Spleen (tissue), 11 donors: ENCODE results near the gene EXOC6B. TPM values are rescaled to one million over a fixed set of nuclear protein-coding genes. Genes with fewer than 3 reads are reported as not detected.

ENCODE experiments used
- DNase-seq: peaks from one replicate; pipeline ENCODE4 v3.0.0-alpha.2; 2020
- H3K27ac ChIP-seq, 8 donors: fragments of 200-600 bp; sonication (generic) in 7 of 8; 1 replicate in 4 of 8; 2 replicates in 4 of 8; pipeline versions ENCODE4 v1.5.0 to v1.8.0; 2016 to 2021; ENCODE audit warnings: inconsistent platforms in 4 of 8, mild to moderate bottlenecking in 4 of 8, moderate library complexity in 1 of 8
- H3K27me3 ChIP-seq, 7 donors: fragments of 200-600 bp; sonication (generic) in 6 of 7; replicated peaks in 1 of 7; 1 replicate in 4 of 7; 2 replicates in 3 of 7; pipeline versions ENCODE4 v1.5.0 to v1.8.0; 2016 to 2021; ENCODE audit warnings: inconsistent platforms in 3 of 7, mild to moderate bottlenecking in 1 of 7
- H3K36me3 ChIP-seq, 6 donors: fragments of 200-600 bp; sonication (generic) in 5 of 6; 1 replicate in 4 of 6; 2 replicates in 2 of 6; pipeline versions ENCODE4 v1.5.0 to v1.8.0; 2016 to 2021; ENCODE audit warnings: inconsistent platforms in 2 of 6
- H3K4me1 ChIP-seq, 6 donors: fragments of 200-600 bp; sonication (generic) in 5 of 6; 1 replicate in 3 of 6; 2 replicates in 3 of 6; pipeline versions ENCODE4 v1.5.0 to v1.8.0; 2016 to 2021; ENCODE audit warnings: inconsistent platforms in 3 of 6
- H3K4me3 ChIP-seq, 8 donors: fragments of 200-600 bp; sonication (generic) in 7 of 8; 1 replicate in 4 of 8; 2 replicates in 4 of 8; pipeline versions ENCODE4 v1.5.0 to v1.8.0; 2016 to 2021; ENCODE audit warnings: inconsistent platforms in 4 of 8, mild to moderate bottlenecking in 4 of 8, moderate library complexity in 2 of 8
- H3K9me3 ChIP-seq, 8 donors: fragments of 200-600 bp; sonication (generic) in 7 of 8; 1 replicate in 4 of 8; 2 replicates in 4 of 8; pipeline versions ENCODE4 v1.5.0 to v1.8.0; 2016 to 2021; ENCODE audit warnings: inconsistent platforms in 4 of 8
- CTCF ChIP-seq, 11 experiments: fragments of 200-600 bp in 7 of 11; fragments of 450-650 bp in 4 of 11; sonication (generic) in 4 of 11; IDR thresholded peaks in 8 of 11; conservative IDR thresholded peaks in 3 of 11; 1 replicate in 7 of 11; 2 replicates in 4 of 11; pipeline versions ENCODE4 v1.4.0 to v1.8.0; 2016 to 2021; ENCODE audit warnings: antibody characterized with exemption in 11 of 11, inconsistent platforms in 4 of 11, mild to moderate bottlenecking in 1 of 11
- POLR2A ChIP-seq, 3 donors: fragments of 450-650 bp; IDR thresholded peaks; one replicate each; pipeline ENCODE4 v1.5.1; 2017; ENCODE audit warnings: antibody characterized with exemption in 3 of 3, mild to moderate bottlenecking in 1 of 3
- POLR2AphosphoS5 ChIP-seq, 3 donors: sonication (generic); formaldehyde crosslinking; IDR thresholded peaks; one replicate each; pipeline ENCODE4 v1.5.1; 2017; ENCODE audit warnings: antibody characterized with exemption in 3 of 3
- WGBS, 5 donors: extraction: QIAGEN DNeasy Blood & Tissue Kit in 3 of 5; methylation state at CpG; one replicate each; pipeline versions ENCODE4 v1.1.5 to v1.1.7; 2013 to 2018; 5-methylcytosine and 5-hydroxymethylcytosine counted together
- intact Hi-C: fragments of 100-400 bp; cut with DNase I; formaldehyde crosslinking; loops from one replicate; pipeline ENCODE4 v1.15.0; 2023; ENCODE audit warnings: low total_unique reads
- polyA plus RNA-seq, 3 donors: library from polyadenylated mRNA; stranded (reverse); fragments of 200-250 nt; gene quantifications; one replicate each; pipeline ENCODE4 v1.2.1, GENCODE V29; 2013
- total RNA-seq, 7 donors: library from RNA; depleted of rRNA in 3 of 7; stranded (reverse); fragments of >200 nt in 3 of 7; fragmentation: NEBNext Ultra II Directional in 4 of 7; extraction: Animal tissue kit (Norgen Biotek cat#: 25700) in 4 of 7; gene quantifications; one replicate each; pipeline versions ENCODE4 v1.1.0 to v1.2.1, GENCODE V29; 2016 to 2021
- donor health status: healthy with polysubstance abuse.
- donor health status: DM: no; HTN: no; CAD: no; lungs with moderate emphysema.
- donor health status: DM: no; HTN: no; CAD: no.
- donor health status: Bipolar disorder and iron deficiency.
- donor health status: healthy.
- donor health status: DM: no; HTN: no; CAD: no.
- donor health status: DM: yes; HTN: yes; CAD: no.

The EXOC6B gene
- total and polyA plus RNA-seq, 10 donors = 1.0 to 27.9 (median 18.0) TPM

- DNase-seq = peak; percentile 48
- TF ChIP-seq CTCF (IDR thresholded peaks at IDR 0.05 in 8 of 11, conservative IDR thresholded peaks at IDR 0.05 in 3 of 11) (no peak), POLR2A (IDR thresholded peaks at IDR 0.05) (no peak), POLR2AphosphoS5 (IDR thresholded peaks at IDR 0.05) (no peak)
- WGBS, 5 donors = 58 to 68% (median 60%) methylated on average over 7 of the region's 7 CpGs
- intact Hi-C loops = no loop called here
- no peaks in the 10 kb centered on the region for H3K9me3 ChIP-seq
- no peak overlapping the region for H3K27ac ChIP-seq
- H3K4me1 ChIP-seq = peaks cover 0 to 32% (median 18%) of the 10 kb centered on the region in 6 donors
- no peak overlapping the region for H3K4me3 ChIP-seq
- no peaks in the 10 kb centered on the region for H3K36me3 ChIP-seq
- H3K27me3 ChIP-seq = peaks cover 0 to 28% (median 0%) of the 10 kb centered on the region in 7 donors
Observed at GRCh38 chr2:72136933-72137497, 688.8 kb downstream of the EXOC6B start.

- Histone ChIP-seq H3K27me3 (peaks cover 0 to 23% (median 0%) of the 10 kb centered on the region in 7 donors), H3K4me1 (peaks cover 0 to 32% (median 18%) of the 10 kb centered on the region in 6 donors), H3K36me3 (no peaks in the 10 kb centered on the region), H3K9me3 (no peaks in the 10 kb centered on the region), H3K27ac (no peak overlapping the region), H3K4me3 (no peak overlapping the region)
- 81 to 88% (median 82%) methylated on average over 9 to 10 of the region's 10 CpGs for WGBS, 5 donors
- TF ChIP-seq POLR2AphosphoS5 (IDR thresholded peaks at IDR 0.05) (no peak), POLR2A (IDR thresholded peaks at IDR 0.05) (no peak), CTCF (IDR thresholded peaks at IDR 0.05 in 8 of 11, conservative IDR thresholded peaks at IDR 0.05 in 3 of 11) (no peak)
- intact Hi-C loops = no loop called here
- peak; percentile 33 for DNase-seq
Observed at GRCh38 chr2:72136331-72136730, 689.5 kb downstream of the EXOC6B start.

- Histone ChIP-seq H3K4me3 (no peak overlapping the region), H3K27me3 (peaks cover 0 to 23% (median 0%) of the 10 kb centered on the region in 7 donors), H3K36me3 (no peaks in the 10 kb centered on the region), H3K4me1 (peaks cover 0 to 32% (median 18%) of the 10 kb centered on the region in 6 donors), H3K27ac (no peak overlapping the region), H3K9me3 (no peaks in the 10 kb centered on the region)
- TF ChIP-seq POLR2A (IDR thresholded peaks at IDR 0.05) (no peak), POLR2AphosphoS5 (IDR thresholded peaks at IDR 0.05) (no peak)
- intact Hi-C loops = no loop called here
- WGBS, 5 donors = 79 to 92% (median 81%) methylated on average over 6 to 8 of the region's 8 CpGs
- no peak for DNase-seq
Observed at GRCh38 chr2:72135921-72136320, 689.9 kb downstream of the EXOC6B start.

GRCh38 chr2:72134997-72135800, 690.6 kb downstream of the EXOC6B start:
- WGBS, 5 donors = 81 to 92% (median 89%) methylated on average over 13 to 19 of the region's 19 CpGs
- H3K27me3 ChIP-seq = peaks cover 0 to 23% (median 0%) of the 10 kb centered on the region in 7 donors
- TF ChIP-seq POLR2AphosphoS5 (IDR thresholded peaks at IDR 0.05) (no peak), CTCF (IDR thresholded peaks at IDR 0.05 in 8 of 11, conservative IDR thresholded peaks at IDR 0.05 in 3 of 11) (no peak), POLR2A (IDR thresholded peaks at IDR 0.05) (no peak)
- H3K27ac ChIP-seq = no peak overlapping the region
- H3K9me3 ChIP-seq = no peaks in the 10 kb centered on the region
- DNase-seq = peak; percentile 65
- no peaks in the 10 kb centered on the region for H3K36me3 ChIP-seq
- intact Hi-C loops = no loop called here
- H3K4me3 ChIP-seq = no peak overlapping the region
- peaks cover 0 to 29% (median 18%) of the 10 kb centered on the region in 6 donors for H3K4me1 ChIP-seq
